GM12875 (cell line): ENCODE results near the gene BMPER.

Experiments
- H3K4me3 ChIP-seq: one replicate; pipeline ENCODE4 v1.5.1; 2011; ENCODE audit warnings: low read depth, low read length, control low read depth
- TF ChIP-seq, protein P1 (sequence below): IDR thresholded peaks from 2 replicates; pipeline ENCODE4 v1.5.1; 2011; ENCODE audit warnings: low read depth, mild to moderate bottlenecking, control low read depth, inconsistent platforms, low read length, moderate library complexity, borderline replicate concordance; ENCODE audit not compliant: insufficient read depth

BMPER gene

DNA sequence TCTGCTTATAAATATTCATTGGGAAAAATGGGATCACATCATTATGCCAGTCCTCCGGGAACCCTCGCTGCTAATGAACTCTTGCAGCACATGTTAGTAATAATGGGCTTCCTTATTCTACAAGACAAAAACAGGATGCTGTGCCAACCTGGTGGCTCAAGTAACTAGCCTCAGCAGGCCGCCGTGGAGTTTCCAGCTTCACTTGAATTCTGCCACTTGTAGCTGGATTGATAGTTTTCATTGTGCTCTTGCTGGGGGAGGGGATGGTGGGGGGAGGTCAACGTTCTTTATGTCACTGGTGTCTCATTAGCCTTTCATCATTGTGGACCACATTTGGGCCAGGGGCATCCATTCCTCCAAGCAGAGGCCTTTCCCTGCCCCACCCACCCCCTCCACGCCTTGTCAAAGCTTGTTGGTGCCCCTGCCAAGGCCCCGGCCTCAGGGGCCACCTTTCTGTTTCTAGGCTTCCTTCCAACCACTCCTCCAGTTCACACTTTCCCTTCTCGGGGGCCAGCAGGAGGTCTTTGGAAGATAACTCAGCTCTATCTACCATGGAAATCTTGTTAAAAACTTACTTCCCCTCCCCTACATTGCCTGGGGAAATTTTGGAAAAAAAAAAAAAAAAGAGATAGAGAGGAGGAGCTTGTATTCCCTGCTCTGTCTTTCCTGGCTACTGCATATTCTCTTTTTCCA, 153.9 kb downstream of the BMPER start:
- no peak overlapping the region for H3K4me3 ChIP-seq
- TF ChIP-seq, protein P1, sequence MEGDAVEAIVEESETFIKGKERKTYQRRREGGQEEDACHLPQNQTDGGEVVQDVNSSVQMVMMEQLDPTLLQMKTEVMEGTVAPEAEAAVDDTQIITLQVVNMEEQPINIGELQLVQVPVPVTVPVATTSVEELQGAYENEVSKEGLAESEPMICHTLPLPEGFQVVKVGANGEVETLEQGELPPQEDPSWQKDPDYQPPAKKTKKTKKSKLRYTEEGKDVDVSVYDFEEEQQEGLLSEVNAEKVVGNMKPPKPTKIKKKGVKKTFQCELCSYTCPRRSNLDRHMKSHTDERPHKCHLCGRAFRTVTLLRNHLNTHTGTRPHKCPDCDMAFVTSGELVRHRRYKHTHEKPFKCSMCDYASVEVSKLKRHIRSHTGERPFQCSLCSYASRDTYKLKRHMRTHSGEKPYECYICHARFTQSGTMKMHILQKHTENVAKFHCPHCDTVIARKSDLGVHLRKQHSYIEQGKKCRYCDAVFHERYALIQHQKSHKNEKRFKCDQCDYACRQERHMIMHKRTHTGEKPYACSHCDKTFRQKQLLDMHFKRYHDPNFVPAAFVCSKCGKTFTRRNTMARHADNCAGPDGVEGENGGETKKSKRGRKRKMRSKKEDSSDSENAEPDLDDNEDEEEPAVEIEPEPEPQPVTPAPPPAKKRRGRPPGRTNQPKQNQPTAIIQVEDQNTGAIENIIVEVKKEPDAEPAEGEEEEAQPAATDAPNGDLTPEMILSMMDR, result no peak

DNA sequence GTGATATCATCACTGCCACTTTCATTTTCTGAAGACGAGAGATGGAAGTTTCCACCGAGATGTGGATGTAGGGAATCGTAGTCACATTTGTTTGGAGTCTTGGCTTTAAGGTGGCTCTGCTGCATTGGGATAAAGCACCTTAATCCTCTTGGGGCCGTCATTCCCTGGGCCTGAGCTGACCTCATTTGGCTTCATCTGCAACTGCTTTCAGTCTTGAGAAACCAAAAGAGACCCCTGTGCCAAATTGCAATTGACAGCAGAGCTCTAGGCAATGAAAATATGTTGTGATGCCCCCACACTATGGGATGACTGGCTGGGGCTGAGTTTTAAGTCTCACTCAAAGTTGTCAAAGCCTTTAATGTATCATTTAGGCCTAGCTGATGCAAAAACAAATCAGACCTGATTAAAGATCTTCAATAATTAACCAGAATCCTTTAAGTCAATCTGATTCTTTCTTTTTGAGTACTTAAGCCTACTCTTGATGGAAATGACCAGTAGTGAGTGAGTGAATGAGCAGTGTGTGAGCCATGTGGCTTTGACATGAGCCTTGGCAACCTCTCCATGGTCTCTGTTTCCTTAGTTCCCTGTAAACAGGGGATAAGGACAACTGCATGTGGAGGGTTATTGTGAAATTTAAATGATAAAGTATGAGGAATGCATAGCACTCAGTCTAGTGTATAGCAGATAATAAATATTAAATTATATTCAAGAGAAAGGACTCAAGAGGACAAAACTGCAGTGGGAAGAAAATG, 155.0 kb downstream of the BMPER start:
- H3K4me3 ChIP-seq, result no peak overlapping the region
- TF ChIP-seq, protein P1, result no peak

GRCh38 chr7:34061149-34061548, 155.8 kb downstream of the BMPER start:
- TF ChIP-seq, protein P1, result no peak
- no peak overlapping the region for H3K4me3 ChIP-seq

DNA sequence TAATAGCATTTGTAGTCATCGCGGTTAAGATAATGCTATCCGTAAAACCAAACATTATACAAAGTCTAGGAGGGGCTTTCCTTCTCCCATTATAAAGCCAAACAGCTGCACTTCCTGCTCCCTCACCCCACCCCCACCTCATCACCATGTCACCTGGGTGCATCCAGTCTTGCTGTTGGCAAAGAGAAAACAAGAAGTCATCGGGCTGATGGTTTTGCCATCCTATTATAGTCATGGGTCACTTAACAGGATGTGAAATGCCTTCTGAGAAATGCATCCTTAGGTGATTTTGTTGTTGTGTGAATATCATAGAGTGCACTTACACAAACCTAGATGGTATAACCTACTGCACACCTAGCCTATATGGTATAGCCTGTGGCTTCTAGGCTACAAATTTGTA, 157.0 kb downstream of the BMPER start:
- no peak overlapping the region for H3K4me3 ChIP-seq
- TF ChIP-seq, protein P1, result no peak

- TF ChIP-seq, protein P1, result no peak
- no peak overlapping the region for H3K4me3 ChIP-seq
Observed at GRCh38 chr7:34062826-34063225, 157.5 kb downstream of the BMPER start.

DNA sequence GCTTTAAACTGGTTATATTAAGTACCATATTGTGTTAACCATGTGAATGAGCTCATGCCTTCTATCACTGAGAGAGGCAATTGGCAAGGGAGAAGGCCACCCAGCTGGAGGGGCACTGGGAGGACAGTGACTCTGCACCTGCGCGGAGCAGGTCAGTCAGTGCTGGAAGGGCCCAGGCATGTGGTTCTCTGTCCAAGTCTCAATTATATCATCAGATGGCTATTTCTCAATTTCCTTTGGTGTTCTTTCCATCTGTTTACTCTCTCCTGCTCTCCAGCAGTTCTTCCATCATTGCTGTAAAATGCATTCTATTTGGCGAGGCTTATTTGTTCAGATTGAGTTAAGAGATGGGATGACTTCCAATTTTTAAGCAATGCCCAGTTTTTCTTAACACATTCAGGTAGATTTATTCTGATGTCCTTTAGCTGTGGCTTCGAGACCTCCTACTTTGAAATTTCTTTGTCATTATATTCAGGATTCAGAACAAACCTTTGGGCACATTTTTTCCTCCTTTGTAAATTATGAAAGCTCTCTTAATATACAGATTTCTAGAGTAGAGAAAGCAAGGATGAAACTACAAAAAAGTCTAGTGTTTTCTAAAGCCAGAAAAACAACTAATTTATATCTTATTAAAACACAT, 159.3 kb downstream of the BMPER start:
- TF ChIP-seq, protein P1, result no peak
- H3K4me3 ChIP-seq, result no peak overlapping the region

DNA sequence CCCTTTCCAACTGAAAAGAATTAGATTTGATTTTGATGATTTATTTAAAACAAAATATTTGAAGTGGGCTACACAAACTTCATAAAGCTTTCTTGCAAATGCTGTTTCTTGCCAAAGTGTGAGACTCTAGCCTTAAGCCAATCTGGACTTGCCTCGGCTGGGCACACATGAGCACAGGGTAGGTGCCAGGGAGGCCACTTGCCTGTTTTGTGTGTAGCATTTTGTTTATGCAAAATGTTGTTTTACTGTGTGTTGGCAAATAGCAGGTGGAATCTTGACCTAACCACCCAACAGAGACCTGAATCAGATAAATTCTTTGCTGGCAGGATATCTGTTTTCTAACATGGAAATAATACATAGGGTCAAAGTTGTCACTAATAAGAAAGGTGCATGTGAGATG, 161.1 kb downstream of the BMPER start:
- TF ChIP-seq, protein P1, result no peak
- no peak overlapping the region for H3K4me3 ChIP-seq
